Measurements from ENCODE around the gene TUFT1.

DNA sequence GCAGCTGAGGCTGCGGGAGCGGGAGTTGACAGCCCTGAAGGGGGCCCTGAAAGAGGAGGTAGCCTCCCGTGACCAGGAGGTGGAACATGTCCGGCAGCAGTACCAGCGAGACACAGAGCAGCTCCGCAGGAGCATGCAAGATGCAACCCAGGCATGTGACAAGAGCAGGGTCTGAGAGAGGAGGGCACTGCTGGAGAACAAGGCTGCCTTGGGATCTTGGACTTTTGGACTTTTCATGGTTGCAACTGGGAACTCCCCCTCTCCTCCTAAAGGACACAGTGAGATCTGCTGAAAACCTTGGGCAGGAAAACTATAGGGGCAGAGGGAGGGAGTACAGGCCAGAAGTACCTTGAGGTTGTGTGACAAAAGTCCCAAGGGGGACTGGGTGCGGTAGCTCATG lies 15.4 kb upstream of the TUFT1 start:
- TF ChIP-seq POLR2A (IDR thresholded peaks at IDR 0.05; ENCODE audit: low read depth, low read length): no peak
- no peak for TF ChIP-seq POLR2AphosphoS5 (IDR thresholded peaks at IDR 0.05; ENCODE audit: low read depth, low read length)
- no peak for TF ChIP-seq TAF1 (IDR thresholded peaks at IDR 0.05; ENCODE audit: borderline replicate concordance, low read depth, low read length)

Data from GM12892 (cell line).